ENCODE measurements around the gene LAMA2. TPM values are rescaled to one million over a fixed set of nuclear protein-coding genes. Genes with fewer than 3 reads are reported as not detected.

LAMA2 gene
- total RNA-seq, 1 donor, result 9.4 TPM

GRCh38 chr6:129089357-129089756 lies 206.4 kb downstream of the LAMA2 start:
- peak; percentile 9 for DNase-seq (ENCODE audit: insufficient read length, low spot score, missing footprints)
- TF ChIP-seq, protein P1, sequence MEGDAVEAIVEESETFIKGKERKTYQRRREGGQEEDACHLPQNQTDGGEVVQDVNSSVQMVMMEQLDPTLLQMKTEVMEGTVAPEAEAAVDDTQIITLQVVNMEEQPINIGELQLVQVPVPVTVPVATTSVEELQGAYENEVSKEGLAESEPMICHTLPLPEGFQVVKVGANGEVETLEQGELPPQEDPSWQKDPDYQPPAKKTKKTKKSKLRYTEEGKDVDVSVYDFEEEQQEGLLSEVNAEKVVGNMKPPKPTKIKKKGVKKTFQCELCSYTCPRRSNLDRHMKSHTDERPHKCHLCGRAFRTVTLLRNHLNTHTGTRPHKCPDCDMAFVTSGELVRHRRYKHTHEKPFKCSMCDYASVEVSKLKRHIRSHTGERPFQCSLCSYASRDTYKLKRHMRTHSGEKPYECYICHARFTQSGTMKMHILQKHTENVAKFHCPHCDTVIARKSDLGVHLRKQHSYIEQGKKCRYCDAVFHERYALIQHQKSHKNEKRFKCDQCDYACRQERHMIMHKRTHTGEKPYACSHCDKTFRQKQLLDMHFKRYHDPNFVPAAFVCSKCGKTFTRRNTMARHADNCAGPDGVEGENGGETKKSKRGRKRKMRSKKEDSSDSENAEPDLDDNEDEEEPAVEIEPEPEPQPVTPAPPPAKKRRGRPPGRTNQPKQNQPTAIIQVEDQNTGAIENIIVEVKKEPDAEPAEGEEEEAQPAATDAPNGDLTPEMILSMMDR (IDR thresholded peaks at IDR 0.05; ENCODE audit: extremely low read depth, low read depth, low read length), result no peak

DNA sequence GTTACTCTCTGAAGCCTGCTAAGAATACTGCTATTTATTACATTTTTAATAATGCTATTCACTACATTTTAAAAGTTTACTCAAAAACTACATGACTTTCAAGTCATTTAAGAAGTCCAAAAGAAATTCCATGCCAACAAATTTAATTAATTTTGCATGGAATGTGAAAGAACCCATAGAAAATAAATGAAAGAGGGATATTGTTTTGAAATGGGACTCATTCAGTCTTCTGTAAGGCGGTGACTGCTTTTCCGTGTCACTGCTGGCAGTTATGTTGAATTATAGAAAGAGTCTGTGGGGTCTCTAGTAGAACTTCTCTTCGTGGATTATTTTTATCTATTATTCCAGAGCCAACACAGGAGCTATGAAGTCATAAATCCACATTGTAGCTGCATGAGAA lies 211.2 kb downstream of the LAMA2 start:
- Histone ChIP-seq H4K20me1 (ENCODE audit: insufficient read depth, low read length) (no peaks in the 10 kb centered on the region), H2AFZ (ENCODE audit: low read length) (no peak overlapping the region), H3K27me3 (ENCODE audit: insufficient read depth, low read length) (no peaks in the 10 kb centered on the region), H3K27ac (ENCODE audit: low read depth, low read length) (no peak overlapping the region), H3K9me3 (ENCODE audit: low read depth, low read length) (no peaks in the 10 kb centered on the region), H3K4me1 (ENCODE audit: insufficient read depth, low read length) (no peaks in the 10 kb centered on the region), H3K4me2 (ENCODE audit: insufficient read depth, low read length) (no peak overlapping the region), H3K36me3 (ENCODE audit: insufficient read depth, low read length) (no peaks in the 10 kb centered on the region), H3K4me3 (ENCODE audit: insufficient read depth, low read length) (no peak overlapping the region), H3K79me2 (ENCODE audit: insufficient read depth, low read length) (no peaks in the 10 kb centered on the region)
- TF ChIP-seq, protein P1 (IDR thresholded peaks at IDR 0.05; ENCODE audit: extremely low read depth, low read depth, low read length), result no peak
- no peak for DNase-seq (ENCODE audit: insufficient read length, low spot score, missing footprints)

More at GRCh38 chr6:129089357-129089756, 206.4 kb downstream of the LAMA2 start:
- Histone ChIP-seq H3K4me2 (ENCODE audit: insufficient read depth, low read length) (no peak overlapping the region), H3K79me2 (ENCODE audit: insufficient read depth, low read length) (no peaks in the 10 kb centered on the region), H3K4me3 (ENCODE audit: insufficient read depth, low read length) (no peak overlapping the region), H4K20me1 (ENCODE audit: insufficient read depth, low read length) (no peaks in the 10 kb centered on the region), H3K27me3 (ENCODE audit: insufficient read depth, low read length) (no peaks in the 10 kb centered on the region), H3K27ac (ENCODE audit: low read depth, low read length) (no peak overlapping the region), H2AFZ (ENCODE audit: low read length) (no peak overlapping the region), H3K36me3 (ENCODE audit: insufficient read depth, low read length) (no peaks in the 10 kb centered on the region), H3K4me1 (ENCODE audit: insufficient read depth, low read length) (no peaks in the 10 kb centered on the region), H3K9me3 (ENCODE audit: low read depth, low read length) (no peaks in the 10 kb centered on the region)

GRCh38 chr6:129096651-129097290 lies 213.8 kb downstream of the LAMA2 start:
- no peaks in the 10 kb centered on the region for H3K9me3 ChIP-seq (ENCODE audit: low read depth, low read length)
- H3K27me3 ChIP-seq (ENCODE audit: insufficient read depth, low read length), result no peaks in the 10 kb centered on the region
- H3K4me1 ChIP-seq (ENCODE audit: insufficient read depth, low read length), result no peaks in the 10 kb centered on the region
- no peak overlapping the region for H3K27ac ChIP-seq (ENCODE audit: low read depth, low read length)
- no peaks in the 10 kb centered on the region for H3K36me3 ChIP-seq (ENCODE audit: insufficient read depth, low read length)
- H2AFZ ChIP-seq (ENCODE audit: low read length), result no peak overlapping the region
- H3K4me2 ChIP-seq (ENCODE audit: insufficient read depth, low read length), result no peak overlapping the region
- no peaks in the 10 kb centered on the region for H3K79me2 ChIP-seq (ENCODE audit: insufficient read depth, low read length)
- TF ChIP-seq, protein P1 (IDR thresholded peaks at IDR 0.05; ENCODE audit: extremely low read depth, low read depth, low read length), result no peak
- no peak overlapping the region for H3K4me3 ChIP-seq (ENCODE audit: insufficient read depth, low read length)
- no peak for DNase-seq (ENCODE audit: insufficient read length, low spot score, missing footprints)
- H4K20me1 ChIP-seq (ENCODE audit: insufficient read depth, low read length), result no peaks in the 10 kb centered on the region

DNA sequence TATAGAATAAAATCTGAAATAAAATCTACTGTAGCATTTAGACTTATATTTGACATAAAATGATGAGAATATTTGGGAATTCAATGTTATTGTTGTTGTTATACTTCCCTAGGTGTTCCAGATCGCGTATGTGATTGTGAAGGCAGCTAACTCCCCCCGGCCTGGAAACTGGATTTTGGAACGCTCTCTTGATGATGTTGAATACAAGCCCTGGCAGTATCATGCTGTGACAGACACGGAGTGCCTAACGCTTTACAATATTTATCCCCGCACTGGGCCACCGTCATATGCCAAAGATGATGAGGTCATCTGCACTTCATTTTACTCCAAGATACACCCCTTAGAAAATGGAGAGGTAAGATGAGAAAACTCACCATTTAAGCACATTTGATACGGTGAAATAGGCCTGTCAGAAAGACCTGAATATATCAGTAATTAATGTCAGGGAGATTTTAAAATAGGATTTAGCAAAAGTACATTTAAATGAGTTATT lies 215.2 kb downstream of the LAMA2 start:
- no peak overlapping the region for H3K4me3 ChIP-seq (ENCODE audit: insufficient read depth, low read length)
- no peaks in the 10 kb centered on the region for H3K4me1 ChIP-seq (ENCODE audit: insufficient read depth, low read length)
- H3K9me3 ChIP-seq (ENCODE audit: low read depth, low read length), result no peaks in the 10 kb centered on the region
- no peaks in the 10 kb centered on the region for H4K20me1 ChIP-seq (ENCODE audit: insufficient read depth, low read length)
- H3K27me3 ChIP-seq (ENCODE audit: insufficient read depth, low read length), result no peaks in the 10 kb centered on the region
- no peaks in the 10 kb centered on the region for H3K36me3 ChIP-seq (ENCODE audit: insufficient read depth, low read length)
- TF ChIP-seq, protein P1 (IDR thresholded peaks at IDR 0.05; ENCODE audit: extremely low read depth, low read depth, low read length), result no peak
- H2AFZ ChIP-seq (ENCODE audit: low read length), result no peak overlapping the region
- no peak for DNase-seq (ENCODE audit: insufficient read length, low spot score, missing footprints)
- no peak overlapping the region for H3K4me2 ChIP-seq (ENCODE audit: insufficient read depth, low read length)
- H3K79me2 ChIP-seq (ENCODE audit: insufficient read depth, low read length), result no peaks in the 10 kb centered on the region
- H3K27ac ChIP-seq (ENCODE audit: low read depth, low read length), result no peak overlapping the region

Measured in osteoblast (primary cell).